GM19239 (cell line): ENCODE data around the gene IL17RD.
A peak's percentile ranks its signal among the peaks of the same experiment; 100 is the strongest.

Experiments
- DNase-seq: peaks from one replicate; pipeline ENCODE4 v3.0.0; 2011; ENCODE audit warnings: low spot score; ENCODE audit not compliant: insufficient read length
- FAIRE-seq: peaks from 2 replicates; lab custom pipeline; 2011; peaks lifted over from hg19 to GRCh38; lab: Jason Lieb, UNC

The IL17RD gene

DNA sequence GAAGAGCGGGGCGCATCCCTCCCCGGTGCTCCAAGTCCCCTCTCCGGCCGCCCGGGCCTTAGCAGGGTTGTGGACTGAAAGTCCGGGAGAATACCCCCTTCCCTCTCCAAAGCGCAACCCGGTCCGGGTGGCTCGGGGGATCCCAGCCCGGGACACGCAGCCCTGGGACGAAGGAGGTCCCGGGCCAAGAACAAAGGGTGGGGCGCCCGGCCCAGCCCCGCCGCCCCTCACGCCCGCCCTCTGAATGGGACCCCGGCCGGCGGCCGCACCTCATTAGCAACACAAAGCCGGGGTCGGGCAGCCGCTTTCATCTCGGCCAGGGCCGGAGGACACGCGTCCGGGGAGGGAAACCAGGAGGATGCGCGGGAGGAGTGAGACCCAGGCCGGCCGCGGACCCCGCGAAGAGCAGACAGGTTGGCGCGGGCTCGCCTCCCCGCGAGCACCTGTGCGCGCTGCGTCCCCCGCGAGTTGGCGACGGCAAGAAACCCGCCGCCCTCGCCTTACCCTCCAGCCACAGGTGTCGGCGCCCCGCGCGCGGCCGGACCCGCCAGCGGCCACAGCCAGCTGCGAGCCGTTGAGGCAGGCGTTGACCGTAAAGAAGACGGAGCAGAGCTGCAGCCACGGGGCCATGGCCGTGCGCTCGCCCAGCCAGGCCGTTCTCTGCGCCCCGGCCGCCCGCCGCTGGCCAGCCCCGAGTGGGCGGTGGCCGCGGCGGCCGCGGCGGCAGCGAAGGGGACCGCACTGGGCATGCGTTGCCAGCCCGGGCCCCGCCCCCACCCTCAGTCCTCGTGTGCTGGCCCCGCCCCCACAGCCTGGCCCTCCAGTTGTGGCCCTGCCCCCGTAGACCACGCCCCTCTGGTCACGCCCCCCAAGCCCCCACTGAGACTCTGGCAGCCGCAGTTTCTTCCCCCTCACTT, at the start of gene IL17RD:
TSS of gene IL17RD (minus strand) at position 697 of the 917 bp plus-strand sequence. CDS start at position 630, 67 bp downstream.
- peak; percentile 81 for FAIRE-seq
- peak; percentile 57 for DNase-seq

DNA sequence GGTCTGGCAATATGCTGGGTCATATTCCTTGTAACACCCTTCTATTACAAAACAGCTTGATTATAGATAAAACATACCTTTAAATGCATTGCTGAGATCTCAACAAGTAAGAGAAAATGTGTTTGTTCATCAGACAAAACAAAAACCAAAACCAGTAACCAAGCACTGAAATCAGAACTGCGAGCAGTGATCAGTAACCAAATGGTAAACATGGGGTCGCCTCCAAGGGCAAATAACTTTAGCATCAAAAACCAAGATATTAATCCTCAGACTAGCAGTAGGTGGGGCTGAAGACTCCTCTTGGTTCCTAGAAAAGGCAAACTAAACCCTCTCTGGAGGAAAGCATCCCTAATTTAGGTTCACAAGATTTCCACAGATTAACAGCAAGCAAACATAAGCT, 41.3 kb upstream of the IL17RD start:
- peak; percentile 81 for FAIRE-seq
- DNase-seq: no peak

DNA sequence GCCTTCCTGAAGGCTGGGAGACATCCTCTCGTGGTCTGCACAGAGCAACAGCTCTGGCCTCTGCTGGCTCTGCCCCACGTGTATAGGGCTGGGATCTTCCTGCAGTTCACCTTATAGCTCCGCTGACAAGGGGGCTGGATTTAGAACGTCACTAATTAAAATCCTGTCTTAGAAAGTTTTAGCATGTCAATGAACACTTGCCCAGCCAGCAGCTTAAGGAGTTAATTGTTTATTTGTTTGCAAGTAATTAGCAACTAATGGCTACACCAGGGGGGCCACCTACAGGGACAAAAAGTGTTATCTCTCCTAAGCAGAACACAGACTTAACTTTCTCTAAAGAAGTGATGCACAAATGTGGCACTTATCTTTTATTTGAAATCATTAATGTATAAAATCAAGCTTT, 34.7 kb upstream of the IL17RD start, which contains the start of gene HESX1:
TSS of gene HESX1 (minus strand) at position 84 of the 403 bp plus-strand sequence. CDS start at position 24, 60 bp downstream.
- no peak for DNase-seq
- FAIRE-seq: no peak

DNA sequence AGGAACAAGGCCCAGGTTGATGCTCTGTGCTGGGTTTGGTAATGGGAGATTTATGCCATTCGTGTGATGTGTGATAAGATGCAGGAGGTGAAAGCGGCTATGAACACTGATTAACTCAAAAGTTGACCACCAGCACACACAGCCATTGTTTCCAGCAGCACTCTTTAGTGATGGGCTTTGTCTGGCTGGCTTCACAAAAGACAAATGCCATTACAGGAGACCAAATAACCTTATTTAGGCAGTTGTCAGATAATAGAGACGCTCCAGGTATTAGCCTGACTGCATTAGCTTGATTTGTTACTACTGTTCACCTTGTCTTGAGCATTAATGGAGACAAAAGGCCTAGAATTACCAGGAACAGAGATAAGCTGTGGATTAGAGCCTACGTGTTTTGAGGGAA, 29.5 kb upstream of the IL17RD start:
- FAIRE-seq: no peak
- DNase-seq: no peak

DNA sequence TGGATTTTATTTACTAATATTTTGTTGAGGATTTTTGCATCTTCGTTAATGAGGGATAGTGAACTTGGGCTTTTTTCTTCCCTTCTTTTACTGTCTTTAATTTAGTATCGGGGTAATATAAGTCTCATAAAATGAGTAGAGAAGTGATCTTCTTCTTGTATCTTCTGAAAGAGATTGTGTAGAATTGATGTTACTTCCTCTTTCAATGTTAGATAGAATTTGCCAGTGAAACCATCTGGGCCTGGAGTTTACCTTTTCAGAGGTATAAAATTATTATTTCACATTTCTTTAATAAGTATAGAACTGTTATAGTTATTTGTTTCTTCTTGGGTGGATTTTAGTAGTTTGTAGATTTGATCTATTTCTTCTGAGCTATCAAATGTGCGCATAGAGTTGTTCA, 26.9 kb upstream of the IL17RD start:
- DNase-seq (no peak), FAIRE-seq (no peak)

DNA sequence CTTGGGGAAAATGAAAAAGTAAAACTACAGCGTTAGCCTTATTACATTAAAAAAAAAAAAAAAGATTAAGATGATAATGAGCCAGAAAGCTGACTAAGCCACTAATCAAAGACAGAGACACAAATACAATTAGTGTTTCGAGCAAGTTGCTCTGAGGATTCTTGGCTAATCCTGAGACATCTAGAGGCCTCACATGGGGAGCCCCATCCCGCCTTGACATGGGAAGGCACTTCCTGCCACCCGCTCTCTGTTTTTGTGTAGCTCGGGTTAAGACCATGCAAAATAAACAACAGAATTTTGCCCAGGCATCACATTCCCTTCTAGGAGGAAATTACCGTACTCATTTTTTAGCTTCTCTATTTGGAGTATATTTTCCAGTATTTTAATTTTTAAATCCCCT, 19.4 kb upstream of the IL17RD start:
- no peak for FAIRE-seq
- no peak for DNase-seq

DNA sequence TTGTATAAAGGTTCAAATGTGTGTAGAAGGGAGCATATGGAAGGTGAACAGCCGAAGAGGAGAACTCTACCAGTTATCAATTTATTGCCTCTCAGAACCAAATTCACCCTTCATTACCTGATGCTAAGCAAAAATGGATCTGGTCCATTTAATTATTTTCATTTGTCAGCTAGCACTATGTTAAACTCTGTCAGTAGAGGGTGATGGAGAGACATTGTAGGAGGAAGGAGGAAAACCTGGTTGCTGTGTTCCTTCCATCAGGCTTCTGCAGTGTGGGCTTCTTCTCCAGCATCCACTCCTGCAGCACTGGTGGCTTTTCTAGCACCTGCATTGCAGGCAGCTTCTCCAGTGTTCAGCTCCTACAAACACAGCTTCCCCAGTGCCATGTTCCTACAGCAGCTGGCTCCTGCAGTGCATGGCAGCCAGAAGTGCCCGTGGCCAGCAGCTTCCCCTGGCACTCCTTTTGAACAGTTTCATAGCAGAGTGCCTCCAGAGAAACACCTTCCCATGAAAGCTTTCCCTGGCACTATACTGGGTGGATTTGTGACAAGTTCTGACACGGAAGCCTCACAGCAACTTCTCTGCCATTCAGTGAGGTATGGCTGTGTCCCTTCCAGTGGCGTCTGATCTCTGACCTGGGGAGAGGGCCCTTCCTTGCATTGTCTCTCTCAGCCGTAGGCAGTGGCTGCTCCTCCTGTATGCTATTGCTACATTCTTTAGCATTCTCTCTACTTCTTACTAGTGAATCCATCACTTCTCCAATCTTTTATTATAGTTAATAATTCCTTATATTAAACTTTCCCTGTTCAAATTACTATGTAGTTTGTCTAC, 14.6 kb upstream of the IL17RD start:
- FAIRE-seq: no peak

DNA sequence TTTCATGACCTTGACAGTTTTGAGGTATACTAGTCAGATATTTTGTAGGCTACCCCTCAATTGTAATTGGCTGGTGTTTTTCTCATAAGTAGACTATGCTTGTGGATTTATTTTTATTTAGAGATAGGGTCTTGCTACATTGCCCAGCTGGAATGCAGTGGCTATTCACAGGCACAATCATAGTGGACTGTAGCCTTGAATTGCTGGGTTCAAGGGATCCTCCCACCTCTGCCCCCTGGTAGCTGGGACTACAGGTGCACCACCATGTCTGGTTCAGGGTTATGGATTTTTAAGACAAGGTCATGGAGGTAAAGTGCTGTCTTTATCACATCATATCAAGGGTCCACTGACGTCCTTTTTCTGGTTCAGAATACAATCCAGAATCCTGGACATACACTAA, 10.9 kb upstream of the IL17RD start:
- DNase-seq: no peak
- FAIRE-seq: no peak

More for the DNA sequence above, 14.6 kb upstream of the IL17RD start:
- DNase-seq: no peak

DNA sequence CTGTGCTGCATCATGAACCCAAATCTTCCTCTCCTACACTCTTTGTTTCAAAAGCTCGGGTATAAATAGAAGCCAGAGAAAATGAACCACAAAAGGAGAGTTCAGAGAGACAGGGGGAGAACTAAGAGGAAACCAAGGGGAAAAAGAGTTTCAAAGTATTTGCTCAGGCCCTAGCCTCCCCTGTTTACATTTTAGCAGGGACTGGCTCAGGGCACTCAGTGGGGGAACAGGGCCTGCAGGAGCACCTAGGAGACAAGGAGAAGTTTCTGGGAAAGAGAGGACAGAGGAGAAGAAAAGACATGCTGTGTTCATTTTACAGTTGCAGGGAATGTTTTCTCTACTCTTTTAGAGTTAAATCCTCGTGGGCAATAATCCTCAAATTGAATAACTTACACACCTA, 8.5 kb upstream of the IL17RD start:
- FAIRE-seq (no peak), DNase-seq (no peak)

DNA sequence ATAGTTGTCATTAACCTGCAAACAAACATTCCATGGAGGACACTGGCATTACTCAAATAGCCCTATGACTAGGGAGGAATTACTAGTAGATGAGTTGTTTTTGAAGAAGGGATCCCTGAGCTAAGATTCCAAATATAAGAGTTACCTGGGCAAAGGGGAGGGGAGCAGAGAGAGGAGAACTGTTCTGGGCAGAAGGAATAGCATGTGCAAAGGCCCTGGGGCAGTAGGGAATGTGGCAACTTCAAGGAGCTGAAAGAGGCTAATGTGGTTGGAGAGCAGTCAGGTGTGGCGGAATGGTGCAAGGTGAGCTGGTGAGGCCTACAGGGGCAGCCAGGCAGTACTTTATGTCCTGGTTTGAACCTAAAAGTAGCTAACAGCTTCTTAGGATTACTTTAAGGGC, 5.8 kb upstream of the IL17RD start:
- DNase-seq (no peak), FAIRE-seq (no peak)

DNA sequence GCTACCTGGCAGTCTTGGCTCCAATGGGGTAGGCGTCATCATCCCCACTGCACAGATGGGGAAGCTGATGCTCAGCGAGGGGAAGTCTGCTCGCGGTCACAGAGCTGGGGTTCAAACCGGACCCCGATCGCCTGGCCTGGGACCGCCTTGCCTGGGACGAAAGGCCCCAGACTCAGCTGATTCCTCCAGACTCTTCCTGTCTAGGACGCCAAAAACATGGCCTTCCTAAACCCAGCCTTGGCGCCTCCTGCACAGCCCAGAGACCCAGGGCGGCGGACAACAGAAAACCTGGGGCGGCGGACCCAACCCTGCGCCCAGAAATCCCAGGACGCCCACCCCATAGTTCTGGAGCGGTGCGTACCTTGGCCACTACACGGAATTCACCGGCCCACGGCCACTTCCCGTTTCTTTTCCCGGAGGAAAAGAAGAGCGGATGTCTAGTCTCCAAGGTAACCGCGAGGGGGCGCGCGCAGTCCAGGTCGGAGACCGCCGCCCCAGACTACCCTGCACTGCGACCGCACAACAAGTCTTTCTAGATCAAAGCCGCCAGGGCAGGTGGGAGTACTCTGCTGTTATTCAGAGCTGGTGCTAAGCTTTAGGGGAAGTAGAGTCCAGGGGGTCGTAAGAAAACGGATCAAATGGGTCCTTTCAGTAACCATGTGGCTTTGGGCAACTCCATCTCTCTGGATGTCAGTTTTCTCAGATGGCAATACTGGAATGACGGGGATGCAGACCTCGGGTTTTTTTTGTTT, 4.9 kb upstream of the IL17RD start:
- DNase-seq: peak; percentile 54
- peak; percentile 87 for FAIRE-seq

DNA sequence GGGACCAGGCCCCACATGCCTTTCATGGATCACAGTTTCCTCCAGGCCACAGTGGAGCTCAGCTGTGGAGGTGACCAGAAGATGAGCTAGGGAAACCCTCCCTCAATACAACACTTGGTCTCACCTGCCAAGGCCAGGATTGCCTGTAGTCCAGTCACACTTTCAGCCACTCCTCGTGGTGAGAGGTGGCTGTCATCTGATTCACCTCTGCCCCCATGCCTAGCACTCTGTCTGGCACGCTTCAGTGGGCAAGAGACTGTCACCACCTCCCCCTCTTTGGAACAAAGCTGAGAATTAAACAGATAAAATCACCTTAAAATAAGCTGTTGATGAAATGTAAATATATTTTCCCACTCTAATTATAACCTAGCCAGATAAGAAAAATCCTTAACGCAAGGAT, 4.0 kb upstream of the IL17RD start:
- DNase-seq: no peak

DNA sequence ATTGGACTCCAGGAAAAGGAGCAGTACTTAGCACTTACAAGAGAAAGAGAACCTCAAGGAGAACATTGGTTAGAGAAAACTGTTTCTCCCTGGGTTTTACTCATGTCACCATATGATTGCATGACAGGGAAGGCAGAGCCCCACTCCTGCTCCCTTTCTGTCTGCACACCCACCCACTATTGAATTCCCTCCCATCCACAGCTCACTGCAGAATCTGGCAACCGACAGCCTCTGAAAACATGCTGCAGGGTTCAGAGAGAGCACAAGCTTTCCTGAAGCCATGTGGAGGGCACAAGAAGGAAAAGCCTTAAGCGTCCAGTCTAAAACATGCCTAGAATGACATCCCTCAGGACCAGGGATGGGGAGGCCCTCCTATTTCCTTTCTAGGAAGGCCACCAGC, 3.0 kb upstream of the IL17RD start:
- DNase-seq (no peak), FAIRE-seq (no peak)

More for the DNA sequence above, 4.0 kb upstream of the IL17RD start:
- FAIRE-seq: no peak

DNA sequence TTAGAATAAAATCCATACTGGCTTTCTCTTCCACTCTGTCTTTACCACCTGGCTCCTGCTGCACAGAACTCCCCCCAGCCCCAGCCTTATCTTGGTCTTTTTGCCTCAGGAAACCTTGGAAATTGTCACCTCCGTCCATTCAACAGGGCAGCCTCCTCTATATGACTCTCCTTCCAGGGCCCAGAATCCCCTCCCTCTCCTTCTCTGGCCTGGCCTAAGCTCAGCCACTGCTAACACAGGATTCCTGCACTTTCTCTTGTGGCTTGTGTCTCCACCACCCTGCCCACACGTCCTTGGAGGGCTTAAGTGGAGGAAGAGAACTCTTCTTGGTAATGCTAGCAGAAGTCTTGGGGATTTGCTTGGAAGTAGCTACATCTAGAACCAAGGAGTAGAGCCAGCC, 1.5 kb upstream of the IL17RD start:
- DNase-seq (no peak), FAIRE-seq (no peak)

DNA sequence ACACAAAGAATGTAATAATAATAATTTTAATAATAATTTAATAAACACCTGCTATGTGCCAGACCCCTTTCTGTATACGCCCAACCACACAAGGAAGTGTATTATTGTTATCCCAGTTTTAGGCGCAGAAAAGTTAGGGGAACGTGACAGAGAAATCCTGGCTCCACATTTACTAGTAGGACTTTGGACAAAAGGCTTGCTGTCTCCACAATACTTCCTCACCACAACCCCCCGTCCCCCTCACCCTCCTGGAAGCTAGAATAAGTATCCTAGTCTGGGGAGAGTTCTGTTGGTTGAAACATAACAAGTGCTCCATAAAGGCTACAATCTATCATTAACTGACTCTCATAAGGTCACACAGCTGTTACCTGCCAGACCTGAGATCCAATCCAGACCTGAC, 488 bp upstream of the IL17RD start:
- FAIRE-seq: no peak
- DNase-seq: no peak

DNA sequence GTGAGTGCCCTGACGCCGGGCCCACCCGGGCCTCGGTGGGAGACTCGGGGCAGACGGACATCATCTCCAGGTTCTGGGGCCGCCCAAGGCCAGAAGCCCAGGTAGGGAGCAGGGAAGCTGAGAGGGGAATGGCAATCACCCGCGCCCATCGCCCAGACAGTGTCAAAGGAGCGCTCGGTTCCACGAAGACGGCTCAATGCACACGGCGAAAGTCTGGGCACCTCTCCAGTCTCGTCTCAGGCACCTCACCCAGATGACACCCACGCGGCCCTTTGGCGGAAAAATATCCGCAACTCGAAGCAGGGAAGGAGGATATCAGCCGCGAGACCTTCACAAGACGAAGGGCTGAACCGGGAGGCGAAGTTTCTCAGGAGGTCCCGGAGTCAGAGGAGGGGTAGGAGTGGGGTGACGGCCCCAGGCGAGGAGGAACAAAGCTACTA, 916 bp downstream of the IL17RD start:
- FAIRE-seq (no peak), DNase-seq (no peak)

DNA sequence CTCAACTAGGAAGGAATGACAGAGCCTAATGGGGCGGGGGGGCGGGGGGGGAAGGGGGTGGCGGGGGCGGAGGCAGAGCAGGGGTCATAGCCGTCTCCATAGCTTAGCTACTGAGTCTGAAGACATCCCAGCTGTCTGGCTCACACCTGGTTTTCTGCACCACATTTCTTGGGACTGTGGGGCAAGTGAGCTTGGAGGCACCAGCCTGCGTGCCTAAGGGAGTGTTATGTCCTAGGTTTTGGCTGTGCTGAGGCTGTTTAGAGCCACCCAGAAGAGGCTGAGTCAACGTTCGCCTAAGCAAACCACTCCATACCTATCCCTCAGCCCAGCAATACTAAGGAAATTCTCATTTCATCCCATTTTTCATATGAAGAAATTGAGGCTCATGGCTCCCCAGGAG, 1.4 kb downstream of the IL17RD start:
- DNase-seq (no peak), FAIRE-seq (no peak)

DNA sequence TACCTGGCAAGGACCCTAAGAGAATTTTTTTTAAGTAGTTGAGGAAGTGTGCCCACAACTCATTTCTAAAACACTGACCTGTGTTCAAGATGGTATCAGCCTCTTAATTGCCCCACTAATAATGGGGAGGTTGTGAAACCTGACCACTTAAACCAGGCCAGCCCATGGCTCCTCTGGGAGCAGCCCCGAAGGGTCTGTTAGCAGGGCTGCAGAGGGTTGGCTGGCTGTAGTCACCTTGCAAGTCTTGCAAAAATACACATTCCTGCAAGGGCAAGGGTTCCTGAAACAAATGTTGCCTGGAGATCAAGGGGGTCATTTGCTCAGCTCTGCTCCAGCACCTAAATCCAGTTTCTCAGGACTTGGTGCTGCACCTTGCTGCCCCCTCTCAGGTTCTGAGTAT, 3.2 kb downstream of the IL17RD start:
- no peak for FAIRE-seq
- DNase-seq: no peak

DNA sequence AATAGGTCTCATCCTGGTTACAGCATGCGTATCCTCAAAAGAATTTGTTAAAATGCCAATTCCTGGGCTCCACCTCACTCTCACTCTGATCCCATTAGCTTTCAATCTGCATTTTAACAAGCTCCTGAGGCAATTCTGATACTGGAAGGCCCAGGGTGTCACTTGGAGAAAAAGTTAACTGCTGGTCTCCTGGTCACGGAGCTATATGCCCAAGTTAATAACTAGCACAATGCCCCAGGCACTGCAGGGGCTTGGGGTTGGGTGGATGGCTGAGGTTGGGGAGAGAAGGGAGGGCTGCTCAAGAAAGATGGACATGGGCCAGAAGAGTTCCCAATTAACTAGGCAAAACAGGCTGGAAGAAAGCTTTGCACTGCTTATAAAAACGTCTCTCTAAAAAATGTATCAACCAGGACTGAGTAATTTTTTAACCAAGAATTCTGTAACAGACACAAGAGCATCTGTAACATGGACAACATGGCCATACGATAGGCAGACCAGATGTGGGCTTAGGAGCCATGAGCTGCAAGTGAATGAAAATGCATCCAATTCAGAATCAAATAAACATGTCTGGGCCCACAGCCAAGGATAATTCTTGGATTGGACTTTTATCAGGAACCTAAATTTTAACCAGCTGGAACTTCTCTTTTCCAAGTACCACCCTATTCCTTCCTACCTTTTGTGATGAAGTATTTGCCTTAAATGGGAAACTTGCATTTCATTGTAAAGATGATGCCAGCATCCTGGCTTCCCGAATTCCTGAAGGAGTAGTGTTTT, 4.2 kb downstream of the IL17RD start:
- FAIRE-seq: no peak

More for the DNA sequence above, 4.2 kb downstream of the IL17RD start:
- no peak for DNase-seq
